ENCODE data around the gene ARL14EP. TPM values are rescaled to one million over a fixed set of nuclear protein-coding genes. Genes with fewer than 3 reads are reported as not detected.

The ARL14EP gene
- polyA plus RNA-seq, 1 donor from 2014 or later: 44.5 TPM

- H2AFZ ChIP-seq (ENCODE audit: low read depth, low read length): no peak overlapping the region
- no peak overlapping the region for H3K27ac ChIP-seq (ENCODE audit: low read length)
- H3K9me2 ChIP-seq (ENCODE audit: insufficient read depth, low read length): no peaks in the 10 kb centered on the region
- TF ChIP-seq REST (IDR thresholded peaks at IDR 0.05; ENCODE audit: borderline replicate concordance) (no peak), POLR2AphosphoS5 (IDR thresholded peaks at IDR 0.05) (no peak), MXI1 (conservative IDR thresholded peaks at IDR 0.05; ENCODE audit: poor library complexity, severe bottlenecking) (no peak), CTCF (IDR thresholded peaks at IDR 0.05; ENCODE audit: poor library complexity, severe bottlenecking) (no peak), SMC3 (conservative IDR thresholded peaks at IDR 0.05; ENCODE audit: poor library complexity) (no peak), EP300 (conservative IDR thresholded peaks at IDR 0.05; ENCODE audit: poor library complexity, severe bottlenecking) (no peak), EZH2 (IDR thresholded peaks at IDR 0.05; ENCODE audit: borderline replicate concordance, insufficient read depth, low read length, poor library complexity, severe bottlenecking) (no peak), TAF1 (IDR thresholded peaks at IDR 0.05; ENCODE audit: low read depth) (no peak), RAD21 (conservative IDR thresholded peaks at IDR 0.05) (no peak)
- H3K36me3 ChIP-seq (ENCODE audit: insufficient read depth, low read length): no peaks in the 10 kb centered on the region
- no peaks in the 10 kb centered on the region for H3K79me2 ChIP-seq (replicated peaks; ENCODE audit: insufficient read depth, low read length)
- no peaks in the 10 kb centered on the region for H3K27me3 ChIP-seq (ENCODE audit: insufficient read depth, low read depth, low read length)
- H3K9ac ChIP-seq (ENCODE audit: low read length): no peak overlapping the region
- no peak overlapping the region for H3K4me3 ChIP-seq (ENCODE audit: low read length)
- no peaks in the 10 kb centered on the region for H4K20me1 ChIP-seq (ENCODE audit: insufficient read depth)
- no peaks in the 10 kb centered on the region for H3F3A ChIP-seq (ENCODE audit: insufficient read depth, low read length, poor library complexity, severe bottlenecking)
- H3K4me2 ChIP-seq (ENCODE audit: low read length): no peak overlapping the region
- no peaks in the 10 kb centered on the region for H3K9me3 ChIP-seq (ENCODE audit: low read length)
These were observed 9.3 kb upstream of the ARL14EP start for GRCh38 chr11:30313580-30313979.

- Histone ChIP-seq H3K79me2 (replicated peaks; ENCODE audit: insufficient read depth, low read length) (no peaks in the 10 kb centered on the region), H3K36me3 (ENCODE audit: insufficient read depth, low read length) (no peaks in the 10 kb centered on the region), H2AFZ (ENCODE audit: low read depth, low read length) (no peak overlapping the region), H3K9ac (ENCODE audit: low read length) (no peak overlapping the region), H3K9me2 (ENCODE audit: insufficient read depth, low read length) (no peaks in the 10 kb centered on the region), H3K9me3 (ENCODE audit: low read length) (no peaks in the 10 kb centered on the region), H3F3A (ENCODE audit: insufficient read depth, low read length, poor library complexity, severe bottlenecking) (no peaks in the 10 kb centered on the region), H3K27me3 (ENCODE audit: insufficient read depth, low read depth, low read length) (no peaks in the 10 kb centered on the region), H4K20me1 (ENCODE audit: insufficient read depth) (no peaks in the 10 kb centered on the region), H3K4me2 (ENCODE audit: low read length) (no peak overlapping the region), H3K4me3 (ENCODE audit: low read length) (no peak overlapping the region), H3K27ac (ENCODE audit: low read length) (no peak overlapping the region)
- TF ChIP-seq MXI1 (conservative IDR thresholded peaks at IDR 0.05; ENCODE audit: poor library complexity, severe bottlenecking) (no peak), SMC3 (conservative IDR thresholded peaks at IDR 0.05; ENCODE audit: poor library complexity) (peak; percentile 83), REST (IDR thresholded peaks at IDR 0.05; ENCODE audit: borderline replicate concordance) (no peak), POLR2AphosphoS5 (IDR thresholded peaks at IDR 0.05) (no peak), EP300 (conservative IDR thresholded peaks at IDR 0.05; ENCODE audit: poor library complexity, severe bottlenecking) (no peak), TAF1 (IDR thresholded peaks at IDR 0.05; ENCODE audit: low read depth) (no peak), EZH2 (IDR thresholded peaks at IDR 0.05; ENCODE audit: borderline replicate concordance, insufficient read depth, low read length, poor library complexity, severe bottlenecking) (no peak), CTCF (IDR thresholded peaks at IDR 0.05; ENCODE audit: poor library complexity, severe bottlenecking) (peak; percentile 76), RAD21 (conservative IDR thresholded peaks at IDR 0.05) (peak; percentile 77)
These were observed 8.3 kb upstream of the ARL14EP start for GRCh38 chr11:30314625-30315024.

Measured in neural cell (in vitro differentiated cells).